H1 (cell line): ENCODE results near the gene CADPS. TPM values are rescaled to one million over a fixed set of nuclear protein-coding genes. Genes with fewer than 3 reads are reported as not detected.

ENCODE experiments used
- CBX8 ChIP-seq: fragments of 300-800, 300-1000 bp; sonication (generic); IDR thresholded peaks from 2 replicates; pipeline ENCODE4 v1.7.1; 2016; ENCODE audit warnings: low read depth, low read length, borderline replicate concordance
- CHD2 ChIP-seq: IDR thresholded peaks from 2 replicates; pipeline ENCODE4 v1.6.1; 2012; ENCODE audit warnings: low read length, improper control_type of control experiment
- SIX5 ChIP-seq: IDR thresholded peaks from 2 replicates; pipeline ENCODE4 v1.6.1; 2011; ENCODE audit warnings: mild to moderate bottlenecking, low read depth, low read length
- SUZ12 ChIP-seq: fragments of 200-600 bp; sonication (generic); IDR thresholded peaks from 2 replicates; pipeline ENCODE4 v1.6.1; 2012; ENCODE audit warnings: mild to moderate bottlenecking, inconsistent platforms, low read length, moderate library complexity, mixed read lengths
- polyA plus RNA-seq, 7 experiments: library from polyadenylated mRNA; depleted of rRNA in 3 of 7; stranded (reverse) in 5 of 7; unstranded in 2 of 7; fragments of >200 nt in 5 of 7; fragments of 200-250 nt in 2 of 7; gene quantifications; 1 replicate in 5 of 7; 2 replicates in 1 of 7; 4 replicates in 1 of 7; pipeline versions ENCODE4 v1.2.1 to v1.2.3, GENCODE V29; 2011 to 2013; ENCODE audit warnings: missing spikeins in 2 of 7, mixed read lengths in 2 of 7
- total RNA-seq: library from RNA; stranded (reverse); fragmentation: NEBNext Ultra II Directional; extraction: Animal tissue kit (Norgen Biotek cat#: 25700); gene quantifications from 2 replicates; pipeline ENCODE4 v1.2.1, GENCODE V29; 2021

Gene CADPS
- total and polyA plus RNA-seq, 2 of the 8 experiments (the other 6 are each of a cell fraction or from before 2014, with no cell fraction given): 7.1 to 10.2 TPM

DNA sequence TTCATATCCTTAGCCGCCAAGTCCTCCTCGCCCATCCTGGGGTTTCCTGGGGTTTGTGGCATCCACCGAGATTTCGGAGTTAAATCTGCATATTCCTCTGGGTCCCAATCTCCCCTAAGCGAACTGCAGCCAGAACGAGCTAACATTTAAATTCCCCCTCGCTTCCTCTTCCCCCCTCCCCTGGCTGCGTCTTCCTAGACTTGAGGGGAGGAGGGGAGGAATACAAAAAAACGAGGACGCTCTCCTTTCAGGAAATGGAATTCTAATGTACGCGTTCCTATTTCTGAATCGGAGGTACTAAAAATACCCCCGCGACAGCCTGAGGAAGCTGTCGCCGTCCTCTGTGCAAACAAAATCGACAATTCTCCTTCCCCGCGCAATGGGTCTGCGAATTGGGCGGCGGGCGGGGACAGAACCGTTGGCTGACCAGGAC lies 507.4 kb downstream of the CADPS start (continued):
- TF ChIP-seq SUZ12 (peak; percentile 62; the same call in 1 of the 2 replicates), CHD2 (no peak), SIX5 (no peak), CBX8 (no peak)
